Measurements from ENCODE around the gene CROCC2. TPM values are rescaled to one million over a fixed set of nuclear protein-coding genes. Genes with fewer than 3 reads are reported as not detected.
A peak's percentile ranks its signal among the peaks of the same experiment; 100 is the strongest.

Gene CROCC2
- total and polyA plus RNA-seq, 2 of the 13 experiments (the other 11 are each of a cell fraction or from before 2014, with no cell fraction given), result not detected

DNA sequence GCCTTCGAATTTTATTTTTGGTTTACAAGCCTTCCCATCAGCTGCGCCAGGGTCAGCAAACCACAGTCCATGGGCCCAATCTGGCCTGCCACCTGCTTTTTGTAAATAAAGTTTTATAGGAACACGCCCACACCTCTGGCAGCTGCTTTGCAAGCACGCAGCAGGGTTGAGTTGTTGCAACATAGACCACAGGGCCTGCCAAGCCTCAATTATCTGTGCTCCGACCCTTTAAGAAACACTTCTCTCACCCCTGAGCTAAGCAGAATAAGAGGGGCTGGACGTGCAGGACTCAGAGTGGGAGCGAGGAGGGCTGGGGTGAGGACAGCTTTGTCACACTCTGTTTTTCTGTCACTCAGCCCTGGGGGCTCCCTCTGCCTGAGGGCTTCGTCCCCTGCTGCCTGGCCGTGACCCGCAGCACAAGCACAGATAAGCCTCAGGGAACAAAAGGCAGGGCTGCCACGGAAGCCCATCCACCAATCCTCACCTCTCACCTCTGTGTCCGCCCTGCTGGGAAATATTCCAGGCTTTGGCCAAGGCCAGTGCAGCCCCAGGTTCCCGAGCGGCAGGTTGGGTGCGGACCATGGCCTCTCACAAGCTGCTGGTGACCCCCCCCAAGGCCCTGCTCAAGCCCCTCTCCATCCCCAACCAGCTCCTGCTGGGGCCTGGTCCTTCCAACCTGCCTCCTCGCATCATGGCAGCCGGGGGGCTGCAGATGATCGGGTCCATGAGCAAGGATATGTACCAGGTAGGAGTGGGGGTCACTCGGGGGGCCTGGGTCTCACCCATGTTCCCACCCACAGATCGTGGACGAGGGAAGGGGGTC, 37.6 kb upstream of the CROCC2 start, which contains the start of gene AGXT (continued):
- TF ChIP-seq, protein P1, sequence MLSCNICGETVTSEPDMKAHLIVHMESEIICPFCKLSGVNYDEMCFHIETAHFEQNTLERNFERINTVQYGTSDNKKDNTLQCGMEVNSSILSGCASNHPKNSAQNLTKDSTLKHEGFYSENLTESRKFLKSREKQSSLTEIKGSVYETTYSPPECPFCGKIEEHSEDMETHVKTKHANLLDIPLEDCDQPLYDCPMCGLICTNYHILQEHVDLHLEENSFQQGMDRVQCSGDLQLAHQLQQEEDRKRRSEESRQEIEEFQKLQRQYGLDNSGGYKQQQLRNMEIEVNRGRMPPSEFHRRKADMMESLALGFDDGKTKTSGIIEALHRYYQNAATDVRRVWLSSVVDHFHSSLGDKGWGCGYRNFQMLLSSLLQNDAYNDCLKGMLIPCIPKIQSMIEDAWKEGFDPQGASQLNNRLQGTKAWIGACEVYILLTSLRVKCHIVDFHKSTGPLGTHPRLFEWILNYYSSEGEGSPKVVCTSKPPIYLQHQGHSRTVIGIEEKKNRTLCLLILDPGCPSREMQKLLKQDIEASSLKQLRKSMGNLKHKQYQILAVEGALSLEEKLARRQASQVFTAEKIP (CRISPR knock-in tag; IDR thresholded peaks at IDR 0.05; ENCODE audit: borderline replicate concordance), result no peak
- 0 out of 2 replicates have a peak, but pooled peaks have one; percentile 33 for TF ChIP-seq ZNF768 (CRISPR knock-in tag; IDR thresholded peaks at IDR 0.05)
- 0 out of 2 replicates have a peak, but pooled peaks have one; percentile 75 for TF ChIP-seq ZNF354B (CRISPR knock-in tag; IDR thresholded peaks at IDR 0.05)
- no peak for TF ChIP-seq PAF1 (CRISPR knock-in tag; IDR thresholded peaks at IDR 0.05)
- peak; percentile 77; the same call in 1 of the 2 replicates for TF ChIP-seq ZNF609 (CRISPR knock-in tag; IDR thresholded peaks at IDR 0.05; ENCODE audit: borderline replicate concordance)
- peak; percentile 86 for TF ChIP-seq MEF2D (CRISPR knock-in tag; IDR thresholded peaks at IDR 0.05)
- no peak for TF ChIP-seq CCDC6 (CRISPR knock-in tag; IDR thresholded peaks at IDR 0.05)
- no peak for TF ChIP-seq MED8 (CRISPR knock-in tag; IDR thresholded peaks at IDR 0.05; ENCODE audit: insufficient replicate concordance)
- TF ChIP-seq, protein P2, sequence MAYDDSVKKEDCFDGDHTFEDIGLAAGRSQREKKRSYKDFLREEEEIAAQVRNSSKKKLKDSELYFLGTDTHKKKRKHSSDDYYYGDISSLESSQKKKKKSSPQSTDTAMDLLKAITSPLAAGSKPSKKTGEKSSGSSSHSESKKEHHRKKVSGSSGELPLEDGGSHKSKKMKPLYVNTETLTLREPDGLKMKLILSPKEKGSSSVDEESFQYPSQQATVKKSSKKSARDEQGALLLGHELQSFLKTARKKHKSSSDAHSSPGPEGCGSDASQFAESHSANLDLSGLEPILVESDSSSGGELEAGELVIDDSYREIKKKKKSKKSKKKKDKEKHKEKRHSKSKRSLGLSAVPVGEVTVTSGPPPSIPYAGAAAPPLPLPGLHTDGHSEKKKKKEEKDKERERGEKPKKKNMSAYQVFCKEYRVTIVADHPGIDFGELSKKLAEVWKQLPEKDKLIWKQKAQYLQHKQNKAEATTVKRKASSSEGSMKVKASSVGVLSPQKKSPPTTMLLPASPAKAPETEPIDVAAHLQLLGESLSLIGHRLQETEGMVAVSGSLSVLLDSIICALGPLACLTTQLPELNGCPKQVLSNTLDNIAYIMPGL (CRISPR knock-in tag; IDR thresholded peaks at IDR 0.05; ENCODE audit: borderline replicate concordance in 1 of 2, low read depth in 1 of 2), result peak in 1 of 2 experiments; percentile 77; a peak in 1 of 4 replicates
- no peak for TF ChIP-seq PCBP2 (optimal IDR thresholded peaks at IDR 0.05; ENCODE audit: low read depth, low read length, poor library complexity, severe bottlenecking)
- 0 out of 2 replicates have a peak, but pooled peaks have one; percentile 1 for TF ChIP-seq SMAD3 (CRISPR knock-in tag; IDR thresholded peaks at IDR 0.05)
- TF ChIP-seq BHLHE40 (IDR thresholded peaks at IDR 0.05; ENCODE audit: low read length), result no peak
- TF ChIP-seq AGO1 (IDR thresholded peaks at IDR 0.05; ENCODE audit: low read depth, low read length, poor library complexity, severe bottlenecking), result no peak
- 0 out of 2 replicates have a peak, but pooled peaks have one; percentile 12 for TF ChIP-seq MAZ (IDR thresholded peaks at IDR 0.05; ENCODE audit: borderline replicate concordance, low read depth, low read length)
- peak; percentile 59; the same call in 1 of the 2 replicates for TF ChIP-seq MAZ (CRISPR knock-in tag; IDR thresholded peaks at IDR 0.05; ENCODE audit: low read depth)
- peak; percentile 78 for TF ChIP-seq ZMYM3 (CRISPR knock-in tag; IDR thresholded peaks at IDR 0.05)
- peak; percentile 78; the same call in 1 of the 2 replicates for TF ChIP-seq ZBTB20 (CRISPR knock-in tag; IDR thresholded peaks at IDR 0.05; ENCODE audit: borderline replicate concordance, low read depth)
- TF ChIP-seq ZNF577 (CRISPR knock-in tag; IDR thresholded peaks at IDR 0.05; ENCODE audit: borderline replicate concordance, low read depth), result no peak
- TF ChIP-seq CREM (IDR thresholded peaks at IDR 0.05), result peak; percentile 23
- no peak for TF ChIP-seq CREM (CRISPR knock-in tag; IDR thresholded peaks at IDR 0.05)

Data from HepG2 (cell line).